Epithelial cell of proximal tubule (primary cell): ENCODE data around the gene DIS3L2. TPM values are rescaled to one million over a fixed set of nuclear protein-coding genes. Genes with fewer than 3 reads are reported as not detected.

ENCODE experiments used
- DNase-seq: peaks from one replicate; pipeline ENCODE4 v3.0.0-alpha.2; 2011; ENCODE audit warnings: low read depth
- H3K4me3 ChIP-seq: 2 replicates; pipeline ENCODE4 v1.5.1; 2011; ENCODE audit warnings: low read depth, mild to moderate bottlenecking, low read length
- total RNA-seq: library from RNA; depleted of rRNA; stranded (reverse); fragments of >200 nt; gene quantifications from 2 replicates; pipeline ENCODE4 v1.2.3, GENCODE V29; 2015
- TF ChIP-seq, protein P1 (sequence below): conservative IDR thresholded peaks from 2 replicates; pipeline ENCODE4 v1.5.1; 2012; ENCODE audit warnings: low read depth, mild to moderate bottlenecking, low read length

Gene DIS3L2
- total RNA-seq, 1 donor from 2014 or later = 31.6 TPM

DNA sequence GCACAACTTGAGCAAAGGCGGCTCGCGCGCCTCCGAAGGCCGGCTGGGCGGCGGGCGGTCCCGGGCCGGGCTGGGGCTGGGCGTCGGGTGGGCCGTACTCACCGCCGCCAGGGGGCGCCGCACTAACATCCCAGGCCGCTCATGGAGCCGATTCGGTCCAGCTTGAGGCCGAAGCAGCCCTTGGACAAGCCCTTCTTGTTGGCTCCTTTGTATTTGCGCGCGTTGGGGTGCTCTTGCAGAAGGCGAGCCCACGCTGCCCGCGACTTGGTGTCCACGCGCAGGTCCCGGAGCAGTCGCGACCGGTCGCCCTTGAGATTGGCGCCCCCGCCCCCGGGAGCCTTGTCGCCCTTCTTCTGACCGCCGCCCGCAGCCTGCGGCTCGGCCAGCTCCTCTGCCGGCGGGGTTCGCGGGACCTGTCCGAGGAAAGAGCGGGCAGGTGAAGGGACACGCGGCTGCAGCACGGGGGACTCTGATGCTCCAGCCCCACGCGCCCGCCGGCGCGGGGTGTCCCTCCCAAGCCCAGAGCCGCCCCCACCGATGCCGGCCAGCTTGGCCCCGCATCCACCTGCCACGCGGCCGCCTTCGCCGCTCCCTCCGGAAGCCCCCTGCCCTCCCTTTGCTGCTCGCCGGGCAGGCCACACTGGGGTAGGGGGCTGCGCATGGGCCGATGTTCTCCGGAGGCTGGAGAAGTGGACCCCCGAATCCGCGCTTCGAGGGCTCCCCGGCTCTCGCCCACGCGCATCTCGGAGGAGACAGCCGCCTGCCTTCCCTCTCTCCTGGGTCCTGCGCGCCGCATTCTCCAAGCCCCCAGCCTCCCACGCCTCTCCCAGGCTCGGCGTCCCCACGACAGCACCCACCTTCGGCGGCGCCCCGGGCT lies 36.0 kb upstream of the DIS3L2 start:
- DNase-seq = no peak
- H3K4me3 ChIP-seq = peak overlapping the region; percentile 46
- TF ChIP-seq, protein P1, sequence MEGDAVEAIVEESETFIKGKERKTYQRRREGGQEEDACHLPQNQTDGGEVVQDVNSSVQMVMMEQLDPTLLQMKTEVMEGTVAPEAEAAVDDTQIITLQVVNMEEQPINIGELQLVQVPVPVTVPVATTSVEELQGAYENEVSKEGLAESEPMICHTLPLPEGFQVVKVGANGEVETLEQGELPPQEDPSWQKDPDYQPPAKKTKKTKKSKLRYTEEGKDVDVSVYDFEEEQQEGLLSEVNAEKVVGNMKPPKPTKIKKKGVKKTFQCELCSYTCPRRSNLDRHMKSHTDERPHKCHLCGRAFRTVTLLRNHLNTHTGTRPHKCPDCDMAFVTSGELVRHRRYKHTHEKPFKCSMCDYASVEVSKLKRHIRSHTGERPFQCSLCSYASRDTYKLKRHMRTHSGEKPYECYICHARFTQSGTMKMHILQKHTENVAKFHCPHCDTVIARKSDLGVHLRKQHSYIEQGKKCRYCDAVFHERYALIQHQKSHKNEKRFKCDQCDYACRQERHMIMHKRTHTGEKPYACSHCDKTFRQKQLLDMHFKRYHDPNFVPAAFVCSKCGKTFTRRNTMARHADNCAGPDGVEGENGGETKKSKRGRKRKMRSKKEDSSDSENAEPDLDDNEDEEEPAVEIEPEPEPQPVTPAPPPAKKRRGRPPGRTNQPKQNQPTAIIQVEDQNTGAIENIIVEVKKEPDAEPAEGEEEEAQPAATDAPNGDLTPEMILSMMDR = peak; percentile 68

DNA sequence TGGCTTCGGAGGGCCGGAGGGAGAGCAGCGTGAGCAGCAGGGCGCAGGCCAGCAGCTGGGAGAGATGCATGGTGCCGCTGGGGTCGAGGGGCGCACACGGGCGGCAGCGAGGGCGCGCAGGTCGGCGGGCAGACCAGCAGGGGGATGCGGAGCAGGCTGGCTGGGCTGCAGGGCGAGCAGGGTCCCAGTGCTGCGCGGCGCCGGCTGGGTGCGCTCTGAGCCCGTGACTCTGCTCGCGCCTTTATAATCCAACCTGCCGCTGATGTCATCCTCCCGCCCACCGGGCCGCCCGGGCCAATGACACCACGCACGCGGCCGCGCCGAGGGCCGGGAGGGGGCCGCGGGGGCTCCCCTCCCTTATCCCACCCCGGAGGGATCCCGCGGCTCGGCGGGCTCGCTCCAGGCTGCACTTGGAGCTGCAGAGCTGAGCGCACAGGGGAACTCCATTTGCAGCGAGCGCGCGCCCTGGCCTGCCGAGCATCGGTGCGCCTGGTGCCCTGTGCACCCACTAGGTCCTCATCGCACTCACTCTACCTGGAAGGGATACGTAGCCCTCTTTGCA lies 35.3 kb upstream of the DIS3L2 start, which contains the start of gene NPPC:
TSS of gene NPPC (minus strand) at position 217 of the 562 bp plus-strand sequence. CDS start at position 70, 147 bp downstream.
- TF ChIP-seq, protein P1 = peak; percentile 39
- peak within 1 kb of the TSS; percentile 46 for H3K4me3 ChIP-seq
- DNase-seq = no peak

DNA sequence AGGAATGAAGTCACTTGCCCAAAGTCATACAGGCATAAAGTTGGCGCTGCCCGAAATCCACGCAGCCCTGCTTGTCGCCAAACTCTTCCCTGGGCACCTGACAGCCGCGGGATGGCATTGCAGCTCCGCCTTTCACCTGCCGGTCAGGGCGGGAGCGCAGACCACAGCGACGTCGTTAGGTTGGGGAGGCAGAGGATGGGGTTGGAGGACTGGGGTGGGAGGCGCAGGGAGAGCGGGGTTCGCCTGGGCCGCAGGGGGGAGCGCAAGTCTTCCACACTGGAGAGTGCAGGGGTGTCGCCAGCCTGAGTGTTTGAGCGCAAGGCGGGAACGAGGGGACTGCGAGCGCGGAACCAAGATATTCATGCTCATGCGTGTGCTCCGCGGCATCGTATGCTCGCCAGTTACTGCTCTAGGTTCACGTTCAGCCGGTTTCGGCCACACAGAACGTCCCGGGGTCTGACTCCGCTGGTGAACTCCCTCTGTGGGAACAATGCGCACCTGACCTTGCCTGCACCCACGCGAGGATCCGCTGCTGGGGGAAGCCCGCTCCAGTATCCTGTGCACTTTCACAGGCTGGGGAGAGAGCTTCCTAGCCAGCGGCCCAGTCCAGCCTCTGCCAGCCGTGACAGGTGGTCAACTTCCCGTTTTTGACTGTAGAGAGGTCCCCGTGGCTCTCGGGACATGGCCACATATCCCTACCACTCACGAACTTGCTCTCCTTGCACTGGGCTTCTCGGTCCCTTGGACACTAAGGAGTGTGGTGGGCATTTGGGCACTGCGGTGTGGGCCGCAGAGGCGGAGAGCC lies 34.5 kb upstream of the DIS3L2 start:
- DNase-seq = no peak
- TF ChIP-seq, protein P1 = peak; percentile 19
- H3K4me3 ChIP-seq = peak overlapping the region; percentile 46

GRCh38 chr2:231927566-231927890 lies 34.0 kb upstream of the DIS3L2 start:
- no peak overlapping the region for H3K4me3 ChIP-seq
- DNase-seq = no peak

DNA sequence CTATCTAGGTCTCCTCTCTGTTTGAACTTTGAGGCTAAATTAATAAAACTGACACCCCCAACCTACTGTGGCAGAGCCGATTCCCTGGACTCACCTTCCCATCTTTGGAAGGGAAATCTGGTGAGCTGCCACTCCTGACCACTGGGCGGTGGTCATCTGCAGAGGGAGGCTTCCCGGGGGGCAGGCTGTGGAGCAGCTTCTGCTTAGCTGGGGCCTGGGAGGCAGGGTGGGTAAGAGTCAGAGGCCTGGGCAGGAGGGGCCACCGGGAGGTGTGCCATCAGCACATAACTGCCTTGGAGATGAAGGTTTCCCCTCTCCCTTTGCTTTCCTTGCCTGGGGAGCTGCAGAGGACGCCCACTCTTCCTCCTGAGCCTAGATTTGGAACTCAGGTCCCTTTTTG lies 33.0 kb upstream of the DIS3L2 start:
- TF ChIP-seq, protein P1 = peak; percentile 36
- no peak overlapping the region for H3K4me3 ChIP-seq
- no peak for DNase-seq

More at GRCh38 chr2:231927566-231927890, 34.0 kb upstream of the DIS3L2 start:
- TF ChIP-seq, protein P1 = no peak

DNA sequence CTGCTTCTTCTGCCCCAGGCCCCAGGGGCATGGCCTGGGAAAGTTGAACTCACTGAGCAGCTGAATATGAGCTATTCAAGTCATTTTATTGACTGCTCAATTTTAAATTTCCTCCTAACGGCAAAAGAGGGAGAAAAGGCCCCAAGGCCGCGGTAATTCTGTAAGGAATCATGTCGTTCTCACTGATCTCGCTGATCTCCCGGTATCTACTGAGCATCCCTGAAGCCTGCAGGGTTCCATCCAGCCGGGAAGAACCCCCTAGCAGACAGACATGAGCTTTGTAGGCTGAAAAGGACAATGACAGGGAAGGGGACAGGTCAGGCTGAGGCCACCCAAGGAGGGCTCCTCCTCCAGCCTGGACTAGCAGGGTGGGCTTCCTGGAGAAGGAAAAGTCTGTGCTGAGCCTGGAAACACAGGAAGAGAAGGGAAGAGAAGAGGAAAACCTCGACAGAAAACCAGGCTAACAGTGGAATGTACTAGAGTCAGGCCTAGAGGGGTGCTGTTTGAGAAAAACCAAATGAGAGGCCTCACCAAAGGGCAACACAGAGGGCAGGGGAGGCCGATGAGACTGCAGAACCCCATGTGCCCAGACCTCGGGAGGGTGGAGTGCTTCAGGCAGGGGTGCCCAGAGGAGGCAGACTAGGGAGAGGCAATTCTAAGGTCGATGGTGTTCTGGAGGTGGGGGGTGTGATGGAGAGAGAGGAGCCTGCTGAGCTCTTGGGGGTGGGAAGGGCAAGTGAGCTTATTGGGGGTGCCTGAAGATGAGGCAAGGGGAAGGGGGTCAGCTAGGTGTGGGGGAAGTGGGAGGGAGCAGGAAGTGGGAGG lies 32.4 kb upstream of the DIS3L2 start:
- no peak for DNase-seq
- TF ChIP-seq, protein P1 = no peak
- no peak overlapping the region for H3K4me3 ChIP-seq
